ENCODE measurements around the gene ESAM.

DNA sequence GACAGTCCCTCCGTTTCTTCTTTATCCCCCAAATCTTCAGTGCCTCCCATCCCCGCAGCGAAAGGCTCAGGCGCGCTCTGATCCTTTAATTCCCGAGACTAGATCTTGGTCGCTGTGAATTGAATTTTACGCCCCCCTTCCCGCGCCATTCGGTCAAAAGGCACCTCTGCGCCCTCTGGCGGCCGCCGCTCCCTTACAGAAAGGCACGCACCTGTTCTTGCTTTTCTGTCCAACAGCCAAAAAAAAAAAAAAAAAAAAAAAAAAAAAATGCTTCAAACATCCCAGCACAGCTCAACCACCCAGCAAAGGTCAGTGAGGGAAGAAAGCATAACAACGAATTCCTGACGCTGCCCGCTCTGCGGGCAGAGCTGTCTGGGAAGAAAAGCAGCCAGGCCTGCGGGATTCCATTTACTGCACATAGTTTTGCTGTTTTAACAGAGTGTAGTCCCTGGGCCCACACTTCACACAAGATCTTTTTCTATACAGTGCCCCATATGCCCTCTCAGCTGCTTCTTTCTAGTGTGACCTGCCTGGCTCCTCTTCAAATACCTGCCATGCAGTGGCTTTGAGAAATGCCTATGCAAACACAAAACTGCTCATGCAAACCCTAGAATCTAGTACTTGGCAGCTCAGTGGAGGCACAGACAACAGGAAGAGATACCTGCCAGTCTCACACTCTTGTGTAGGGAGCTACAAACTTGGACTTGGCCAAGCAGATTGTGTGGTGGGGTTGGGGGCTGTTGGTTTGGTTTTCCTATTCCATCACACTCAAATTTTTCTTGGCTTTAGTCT lies 1.3 kb upstream of the ESAM start:
- no peak for TF ChIP-seq EZH2 (IDR thresholded peaks at IDR 0.05; ENCODE audit: borderline replicate concordance, low read length)
- TF ChIP-seq, protein P1, sequence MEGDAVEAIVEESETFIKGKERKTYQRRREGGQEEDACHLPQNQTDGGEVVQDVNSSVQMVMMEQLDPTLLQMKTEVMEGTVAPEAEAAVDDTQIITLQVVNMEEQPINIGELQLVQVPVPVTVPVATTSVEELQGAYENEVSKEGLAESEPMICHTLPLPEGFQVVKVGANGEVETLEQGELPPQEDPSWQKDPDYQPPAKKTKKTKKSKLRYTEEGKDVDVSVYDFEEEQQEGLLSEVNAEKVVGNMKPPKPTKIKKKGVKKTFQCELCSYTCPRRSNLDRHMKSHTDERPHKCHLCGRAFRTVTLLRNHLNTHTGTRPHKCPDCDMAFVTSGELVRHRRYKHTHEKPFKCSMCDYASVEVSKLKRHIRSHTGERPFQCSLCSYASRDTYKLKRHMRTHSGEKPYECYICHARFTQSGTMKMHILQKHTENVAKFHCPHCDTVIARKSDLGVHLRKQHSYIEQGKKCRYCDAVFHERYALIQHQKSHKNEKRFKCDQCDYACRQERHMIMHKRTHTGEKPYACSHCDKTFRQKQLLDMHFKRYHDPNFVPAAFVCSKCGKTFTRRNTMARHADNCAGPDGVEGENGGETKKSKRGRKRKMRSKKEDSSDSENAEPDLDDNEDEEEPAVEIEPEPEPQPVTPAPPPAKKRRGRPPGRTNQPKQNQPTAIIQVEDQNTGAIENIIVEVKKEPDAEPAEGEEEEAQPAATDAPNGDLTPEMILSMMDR (conservative IDR thresholded peaks at IDR 0.05 in 1 of 2, IDR thresholded peaks at IDR 0.05 in 1 of 2; ENCODE audit: extremely low read depth in 1 of 2, insufficient read depth in 1 of 2, low read depth in 1 of 2, low read length in 2 of 2): peak; percentile 59 to 81
